Progenitor cell of endocrine pancreas (in vitro differentiated cells): Measurements from ENCODE around the gene RHCG. TPM values are rescaled to one million over a fixed set of nuclear protein-coding genes. Genes with fewer than 3 reads are reported as not detected.

Source experiments
- DNase-seq: peaks from one replicate; pipeline ENCODE4 v3.0.0; 2021; ENCODE audit warnings: low spot score; ENCODE audit not compliant: unreplicated experiment
- H3K27ac Mint-ChIP-seq: 2 replicates; pipeline ENCODE4 v1.8.0; 2021; ENCODE audit warnings: mild to moderate bottlenecking, moderate library complexity, mixed read lengths
- H3K27me3 Mint-ChIP-seq: 2 replicates; pipeline ENCODE4 v1.8.0; 2021; ENCODE audit warnings: mixed read lengths
- H3K36me3 Mint-ChIP-seq: 2 replicates; pipeline ENCODE4 v1.8.0; 2022; ENCODE audit warnings: mixed read lengths; ENCODE audit not compliant: insufficient read depth
- H3K4me1 Mint-ChIP-seq: 2 replicates; pipeline ENCODE4 v1.8.0; 2021; ENCODE audit warnings: low read depth, mixed read lengths
- H3K4me3 Mint-ChIP-seq: 2 replicates; pipeline ENCODE4 v1.8.0; 2021; ENCODE audit warnings: low read depth, mild to moderate bottlenecking, moderate library complexity, mixed read lengths
- H3K9me3 Mint-ChIP-seq: 2 replicates; pipeline ENCODE4 v1.8.0; 2021; ENCODE audit warnings: low read depth, mixed read lengths
- CTCF ChIP-seq: fragments of 200-600 bp; sonication (generic); IDR thresholded peaks from one replicate; pipeline ENCODE4 v1.5.0; 2021; ENCODE audit warnings: antibody characterized with exemption, mild to moderate bottlenecking; ENCODE audit not compliant: unreplicated experiment
- long read RNA-seq: library from polyadenylated mRNA; unstranded; transcript quantifications from one replicate; pipeline ENCODE4 v2.0.0, GENCODE V29; 2020
- total RNA-seq: library from RNA; stranded (reverse); gene quantifications from 2 replicates; pipeline ENCODE4 v1.2.1, GENCODE V29; 2021

Gene RHCG
- total RNA-seq: not detected in 2 replicates
- long read RNA-seq: 0 reads

- peak; percentile 71 for TF ChIP-seq CTCF
- H3K27me3 Mint-ChIP-seq: peaks cover 67% of the 10 kb centered on the region
- no peaks in the 10 kb centered on the region for H3K36me3 Mint-ChIP-seq
- peak; percentile 56 for DNase-seq
- H3K9me3 Mint-ChIP-seq: peaks cover under 1% of the 10 kb centered on the region
- H3K4me3 Mint-ChIP-seq: peak within 1 kb of the TSS; percentile 66
- no peak within 1 kb of the TSS for H3K27ac Mint-ChIP-seq
- no peaks in the 10 kb centered on the region for H3K4me1 Mint-ChIP-seq
Measured at GRCh38 chr15:89496155-89497098, at the start of gene RHCG. Gene RHCG (minus strand): TSS chr15:89496583. CDS start chr15:89496544, 39 bp downstream.

GRCh38 chr15:89543389-89543788, 47.0 kb upstream of the RHCG start:
- DNase-seq: no peak
- no peak for TF ChIP-seq CTCF
- Mint-ChIP-seq H3K4me1 (no peaks in the 10 kb centered on the region), H3K27ac (no peak overlapping the region), H3K27me3 (peaks cover 27% of the 10 kb centered on the region), H3K9me3 (no peaks in the 10 kb centered on the region), H3K36me3 (no peaks in the 10 kb centered on the region), H3K4me3 (no peak overlapping the region)

GRCh38 chr15:89542369-89542768, 46.0 kb upstream of the RHCG start:
- no peak for DNase-seq
- Mint-ChIP-seq H3K27ac (no peak overlapping the region), H3K4me1 (no peaks in the 10 kb centered on the region), H3K27me3 (peaks cover 29% of the 10 kb centered on the region), H3K4me3 (no peak overlapping the region), H3K36me3 (no peaks in the 10 kb centered on the region), H3K9me3 (peaks cover 5% of the 10 kb centered on the region)
- TF ChIP-seq CTCF: no peak

- Mint-ChIP-seq H3K27me3 (peaks cover 24% of the 10 kb centered on the region), H3K27ac (no peak overlapping the region), H3K4me3 (no peak overlapping the region), H3K4me1 (no peaks in the 10 kb centered on the region), H3K36me3 (no peaks in the 10 kb centered on the region), H3K9me3 (peaks cover 7% of the 10 kb centered on the region)
- TF ChIP-seq CTCF: no peak
- DNase-seq: no peak
Measured at GRCh38 chr15:89539027-89539426, 42.6 kb upstream of the RHCG start.

GRCh38 chr15:89533861-89534544, 37.6 kb upstream of the RHCG start:
- Mint-ChIP-seq H3K4me1 (peaks cover 2% of the 10 kb centered on the region), H3K9me3 (peaks cover 10% of the 10 kb centered on the region), H3K4me3 (no peak overlapping the region), H3K27ac (no peak overlapping the region), H3K36me3 (no peaks in the 10 kb centered on the region), H3K27me3 (peaks cover 6% of the 10 kb centered on the region)
- no peak for TF ChIP-seq CTCF
- no peak for DNase-seq
